Neural progenitor cell (in vitro differentiated cells): ENCODE data around the gene REN. TPM values are rescaled to one million over a fixed set of nuclear protein-coding genes. Genes with fewer than 3 reads are reported as not detected.

Experiments
- DNase-seq: peaks from one replicate; pipeline ENCODE4 v3.0.0-alpha.2; 2016; ENCODE audit warnings: low spot score
- H2AFZ ChIP-seq: fragments of 200-600 bp; sonication (generic); replicated peaks from 2 replicates; pipeline ENCODE4 v1.6.1; 2016; ENCODE audit warnings: antibody characterized with exemption
- H3F3A ChIP-seq: fragments of 200-600 bp; sonication (generic); 2 replicates; pipeline ENCODE4 v1.6.1; 2016; ENCODE audit warnings: antibody characterized with exemption, low read depth
- H3K27ac ChIP-seq: fragments of 200-600 bp; sonication (generic); 2 replicates; pipeline ENCODE4 v1.5.1; 2016; ENCODE audit warnings: mild to moderate bottlenecking
- H3K27me3 ChIP-seq: fragments of 200-600 bp; sonication (generic); 2 replicates; pipeline ENCODE4 v1.6.1; 2016; ENCODE audit warnings: mild to moderate bottlenecking, moderate library complexity
- H3K36me3 ChIP-seq: fragments of 200-600 bp; sonication (generic); 2 replicates; pipeline ENCODE4 v1.5.1; 2016
- H3K4me1 ChIP-seq: fragments of 200-600 bp; sonication (generic); 2 replicates; pipeline ENCODE4 v1.6.1; 2016; ENCODE audit warnings: mixed run types
- H3K4me2 ChIP-seq: fragments of 200-600 bp; sonication (generic); 2 replicates; pipeline ENCODE4 v1.6.1; 2016
- H3K4me3 ChIP-seq: fragments of 200-600 bp; sonication (generic); 2 replicates; pipeline ENCODE4 v1.5.1; 2016
- H3K79me2 ChIP-seq: fragments of 200-600 bp; sonication (generic); 2 replicates; pipeline ENCODE4 v1.6.1; 2016; ENCODE audit warnings: low read depth
- H3K9ac ChIP-seq: fragments of 200-600 bp; sonication (generic); 2 replicates; pipeline ENCODE4 v1.6.1; 2016
- H3K9me3 ChIP-seq: fragments of 200-600 bp; sonication (generic); 2 replicates; pipeline ENCODE4 v1.5.1; 2016; ENCODE audit warnings: low read depth
- H4K20me1 ChIP-seq: fragments of 200-600 bp; sonication (generic); 2 replicates; pipeline ENCODE4 v1.6.1; 2016; ENCODE audit warnings: low read depth
- H3K27ac Mint-ChIP-seq: 3 replicates; pipeline ENCODE4 v1.8.0; 2021; ENCODE audit warnings: mixed read lengths
- H3K27me3 Mint-ChIP-seq: 2 replicates; pipeline ENCODE4 v1.8.0; 2022; ENCODE audit warnings: low read depth, mild to moderate bottlenecking, inconsistent platforms, moderate library complexity, mixed read lengths; ENCODE audit not compliant: insufficient read depth
- H3K36me3 Mint-ChIP-seq: 3 replicates; pipeline ENCODE4 v1.8.0; 2021; ENCODE audit warnings: mixed read lengths
- H3K4me1 Mint-ChIP-seq: 3 replicates; pipeline ENCODE4 v1.8.0; 2021; ENCODE audit warnings: mixed read lengths
- H3K4me3 Mint-ChIP-seq: 3 replicates; pipeline ENCODE4 v1.8.0; 2021; ENCODE audit warnings: mild to moderate bottlenecking, moderate library complexity, mixed read lengths
- H3K9me3 Mint-ChIP-seq: 3 replicates; pipeline ENCODE4 v1.8.0; 2020; ENCODE audit warnings: mixed read lengths
- CTCF ChIP-seq: fragments of 200-600 bp; sonication (generic); IDR thresholded peaks from 2 replicates; pipeline ENCODE4 v1.5.1; 2017; ENCODE audit warnings: antibody characterized with exemption, mild to moderate bottlenecking
- EZH2 ChIP-seq: fragments of 200-600 bp; sonication (generic); IDR thresholded peaks from 2 replicates; pipeline ENCODE4 v1.6.1; 2017; ENCODE audit warnings: antibody characterized with exemption, mild to moderate bottlenecking, moderate library complexity
- EZH2phosphoT487 ChIP-seq: fragments of 200-600 bp; sonication (generic); IDR thresholded peaks from 2 replicates; pipeline ENCODE4 v1.6.1; 2017; ENCODE audit warnings: antibody characterized with exemption
- total RNA-seq: library from RNA; depleted of rRNA; stranded (reverse); fragments of >200 nt; gene quantifications from 2 replicates; pipeline ENCODE4 v1.2.3, GENCODE V29; 2015; ENCODE audit warnings: low replicate concordance

The REN gene
- total RNA-seq, 1 donor from 2014 or later: not detected

GRCh38 chr1:204152310-204153044, 13.7 kb downstream of the REN start:
- Histone ChIP-seq H3K79me2 (no peaks in the 10 kb centered on the region), H2AFZ (peak overlapping the region; percentile 89), H3K9ac (no peak overlapping the region), H4K20me1 (peaks cover 6% of the 10 kb centered on the region), H3K36me3 (no peaks in the 10 kb centered on the region), H3K4me1 (peaks cover 13% of the 10 kb centered on the region), H3K27me3 (peaks cover 45% of the 10 kb centered on the region), H3K9me3 (no peaks in the 10 kb centered on the region), H3K27ac (no peak overlapping the region), H3K4me2 (peak overlapping the region; percentile 90), H3K4me3 (peak overlapping the region; percentile 86), H3F3A (peaks cover 13% of the 10 kb centered on the region)
- Mint-ChIP-seq H3K4me1 (peaks cover 22% of the 10 kb centered on the region), H3K9me3 (no peaks in the 10 kb centered on the region), H3K27ac (no peak overlapping the region), H3K27me3 (peaks cover 30% of the 10 kb centered on the region), H3K4me3 (peak overlapping the region; percentile 85), H3K36me3 (no peaks in the 10 kb centered on the region)
- no peak for DNase-seq
- TF ChIP-seq CTCF (no peak), EZH2phosphoT487 (no peak), EZH2 (no peak)

GRCh38 chr1:204151552-204152309, 14.4 kb downstream of the REN start, which contains the start of gene ETNK2:
ETNK2 (minus strand) TSS chr1:204152044; CDS start chr1:204151852, 192 bp downstream.
- H3K4me3 ChIP-seq: peak within 1 kb of the TSS; percentile 86
- Mint-ChIP-seq H3K9me3 (no peaks in the 10 kb centered on the region), H3K4me1 (peaks cover 27% of the 10 kb centered on the region), H3K27me3 (peaks cover 30% of the 10 kb centered on the region), H3K27ac (no peak within 1 kb of the TSS), H3K36me3 (no peaks in the 10 kb centered on the region), H3K4me3 (peak within 1 kb of the TSS; percentile 85)
- peaks cover 14% of the 10 kb centered on the region for H3K4me1 ChIP-seq
- H3K27me3 ChIP-seq: peaks cover 45% of the 10 kb centered on the region
- H2AFZ ChIP-seq: peak within 1 kb of the TSS; percentile 98
- peak within 1 kb of the TSS; percentile 61 for H3K9ac ChIP-seq
- H3F3A ChIP-seq: peaks cover 15% of the 10 kb centered on the region
- peak; percentile 84 for DNase-seq
- H4K20me1 ChIP-seq: peaks cover 6% of the 10 kb centered on the region
- peak within 1 kb of the TSS; percentile 90 for H3K4me2 ChIP-seq
- H3K9me3 ChIP-seq: no peaks in the 10 kb centered on the region
- no peak within 1 kb of the TSS for H3K27ac ChIP-seq
- H3K36me3 ChIP-seq: no peaks in the 10 kb centered on the region
- H3K79me2 ChIP-seq: no peaks in the 10 kb centered on the region
- TF ChIP-seq EZH2: peak; percentile 42
- TF ChIP-seq EZH2phosphoT487: no peak
- no peak for TF ChIP-seq CTCF

- H3K79me2 ChIP-seq: no peaks in the 10 kb centered on the region
- H3F3A ChIP-seq: peaks cover 15% of the 10 kb centered on the region
- no peak overlapping the region for H3K9ac ChIP-seq
- peak overlapping the region; percentile 98 for H2AFZ ChIP-seq
- Mint-ChIP-seq H3K36me3 (no peaks in the 10 kb centered on the region), H3K27me3 (peaks cover 28% of the 10 kb centered on the region), H3K9me3 (no peaks in the 10 kb centered on the region), H3K27ac (no peak overlapping the region), H3K4me1 (peaks cover 30% of the 10 kb centered on the region), H3K4me3 (peak overlapping the region; percentile 77)
- TF ChIP-seq CTCF (peak; percentile 7), EZH2phosphoT487 (no peak), EZH2 (peak; percentile 1)
- H3K4me3 ChIP-seq: peak overlapping the region; percentile 86
- peaks cover 6% of the 10 kb centered on the region for H4K20me1 ChIP-seq
- peak; percentile 61 for DNase-seq
- H3K4me2 ChIP-seq: peak overlapping the region; percentile 90
- H3K4me1 ChIP-seq: peaks cover 14% of the 10 kb centered on the region
- H3K9me3 ChIP-seq: no peaks in the 10 kb centered on the region
- no peak overlapping the region for H3K27ac ChIP-seq
- H3K36me3 ChIP-seq: no peaks in the 10 kb centered on the region
- peaks cover 45% of the 10 kb centered on the region for H3K27me3 ChIP-seq
Measured at GRCh38 chr1:204150702-204151551, 15.2 kb downstream of the REN start.
